GM20431 (cell line): ENCODE results near the gene ZNF646.

Source experiments
- in situ Hi-C: fragments of 300-500 bp; cut with MseI, MboI; formaldehyde crosslinking; loops from one replicate; pipeline ENCODE4 v1.15.0; 2020; ENCODE audit warnings: low sequenced_read_pairs; ENCODE audit not compliant: unreplicated experiment

ZNF646 gene

GRCh38 chr16:31081428-31082351 is 7.5 kb downstream of the ZNF646 start:
- in situ Hi-C loops = no loop called here

DNA sequence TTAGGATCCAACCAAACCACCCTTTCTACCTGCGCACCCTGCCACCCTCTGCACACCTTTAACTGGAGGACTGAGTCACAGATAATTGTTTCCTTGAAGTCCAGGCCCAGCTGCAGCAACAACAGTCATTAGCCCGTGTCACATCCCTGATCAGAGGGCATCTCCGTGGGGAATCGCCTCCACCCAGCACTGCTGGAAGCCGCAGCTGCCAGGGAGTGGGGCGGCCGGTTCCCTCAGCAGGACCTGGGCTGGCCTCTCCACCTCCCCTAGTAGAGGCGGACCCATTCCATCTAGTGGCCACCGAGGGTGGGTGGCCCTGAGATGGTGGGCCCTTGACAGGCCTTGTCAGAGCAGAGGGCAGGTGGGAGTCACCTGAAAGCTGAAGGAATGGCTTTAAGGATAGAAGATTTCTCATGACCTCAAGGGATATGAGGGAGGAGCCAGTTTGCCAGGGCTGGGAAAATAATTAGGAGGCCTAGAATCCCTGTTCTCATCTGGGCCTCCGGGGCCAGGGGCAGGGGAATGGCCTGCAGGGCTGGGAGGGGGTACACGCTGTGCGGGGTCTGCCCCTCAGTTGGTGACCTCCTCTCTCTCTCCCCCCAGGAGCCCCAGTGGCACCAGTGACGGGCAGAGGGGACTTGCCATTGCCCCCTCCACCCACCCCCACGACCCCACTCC is 8.3 kb downstream of the ZNF646 start:
- in situ Hi-C loops = no loop called here

DNA sequence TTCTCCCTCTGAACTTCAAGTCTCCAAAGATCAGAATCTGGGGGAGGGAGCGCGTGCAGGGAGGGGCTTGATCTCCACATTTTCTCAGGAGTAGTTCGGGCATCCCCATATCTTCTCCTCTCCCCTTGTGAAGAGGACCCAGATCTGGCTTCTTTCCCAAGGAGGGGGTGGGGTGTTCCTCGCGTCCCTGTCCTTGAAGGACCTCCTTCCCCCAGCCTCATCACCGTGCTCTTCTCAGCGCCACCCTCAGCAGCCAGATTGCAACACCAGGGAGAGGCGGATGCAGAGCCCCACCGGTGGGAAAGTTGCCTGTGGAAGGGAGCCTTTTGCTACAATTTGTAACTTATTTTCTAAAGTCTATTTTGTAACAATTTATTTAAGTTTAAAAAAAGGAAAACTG is 8.9 kb downstream of the ZNF646 start:
- in situ Hi-C loops = no loop called here

GRCh38 chr16:31083556-31083955 is 9.3 kb downstream of the ZNF646 start:
- in situ Hi-C loops = no loop called here

GRCh38 chr16:31083981-31084380 is 9.8 kb downstream of the ZNF646 start:
- in situ Hi-C loops = no loop called here

DNA sequence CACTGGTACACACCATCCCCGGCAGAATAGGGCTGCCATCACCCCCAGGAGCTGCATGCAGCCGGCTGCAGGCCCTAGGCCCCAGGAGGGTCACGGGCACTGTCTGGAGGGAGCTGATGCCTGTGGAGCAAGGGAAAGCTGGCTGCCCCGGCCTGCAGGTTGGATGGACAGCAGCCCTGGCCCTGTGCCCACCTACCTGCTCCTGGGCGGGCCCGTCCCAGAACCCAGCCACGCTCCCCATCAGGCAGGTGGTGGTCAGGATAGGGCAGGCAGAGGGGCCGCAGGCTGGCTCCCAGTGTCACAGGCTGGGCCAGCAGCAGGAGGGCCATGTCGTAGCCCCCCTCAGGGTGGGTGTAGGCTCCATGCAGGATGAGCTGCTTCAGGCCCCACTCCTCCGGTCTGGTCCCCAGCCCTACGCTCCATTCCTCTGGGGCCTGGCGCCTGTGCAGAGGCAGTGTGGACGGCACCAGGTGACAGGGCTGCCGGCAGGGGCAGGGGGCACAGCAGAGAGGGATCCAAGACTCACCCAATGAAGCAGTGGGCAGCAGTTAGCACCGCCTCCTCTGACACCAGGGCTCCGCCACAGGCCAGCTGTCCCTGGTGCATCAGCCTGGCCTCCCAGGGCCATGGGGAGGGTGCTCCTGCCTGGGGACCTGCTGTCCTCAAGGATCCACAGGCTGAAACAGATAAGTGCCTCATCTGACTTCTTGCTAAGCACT is 10.5 kb downstream of the ZNF646 start:
- in situ Hi-C loops = no loop called here

DNA sequence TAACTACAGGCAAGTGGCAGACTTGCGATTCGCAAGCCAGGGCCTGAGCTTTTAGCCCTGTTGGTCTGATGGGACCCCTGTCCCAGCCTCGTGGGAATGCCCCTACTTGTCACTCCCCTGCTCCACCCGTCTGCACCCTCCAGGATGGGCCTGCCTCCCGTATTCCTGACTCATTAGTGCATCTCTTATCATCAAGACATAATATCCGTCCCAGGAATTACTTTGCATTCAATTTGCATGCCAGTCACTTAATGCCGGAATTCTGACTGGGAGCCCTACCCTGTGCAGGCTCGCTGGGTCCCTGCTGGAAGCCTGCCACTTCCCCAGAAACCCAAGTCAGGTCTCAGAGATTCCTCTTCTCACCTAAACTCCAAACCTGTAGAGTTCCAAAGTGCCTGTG is 11.2 kb downstream of the ZNF646 start:
- in situ Hi-C loops = no loop called here

DNA sequence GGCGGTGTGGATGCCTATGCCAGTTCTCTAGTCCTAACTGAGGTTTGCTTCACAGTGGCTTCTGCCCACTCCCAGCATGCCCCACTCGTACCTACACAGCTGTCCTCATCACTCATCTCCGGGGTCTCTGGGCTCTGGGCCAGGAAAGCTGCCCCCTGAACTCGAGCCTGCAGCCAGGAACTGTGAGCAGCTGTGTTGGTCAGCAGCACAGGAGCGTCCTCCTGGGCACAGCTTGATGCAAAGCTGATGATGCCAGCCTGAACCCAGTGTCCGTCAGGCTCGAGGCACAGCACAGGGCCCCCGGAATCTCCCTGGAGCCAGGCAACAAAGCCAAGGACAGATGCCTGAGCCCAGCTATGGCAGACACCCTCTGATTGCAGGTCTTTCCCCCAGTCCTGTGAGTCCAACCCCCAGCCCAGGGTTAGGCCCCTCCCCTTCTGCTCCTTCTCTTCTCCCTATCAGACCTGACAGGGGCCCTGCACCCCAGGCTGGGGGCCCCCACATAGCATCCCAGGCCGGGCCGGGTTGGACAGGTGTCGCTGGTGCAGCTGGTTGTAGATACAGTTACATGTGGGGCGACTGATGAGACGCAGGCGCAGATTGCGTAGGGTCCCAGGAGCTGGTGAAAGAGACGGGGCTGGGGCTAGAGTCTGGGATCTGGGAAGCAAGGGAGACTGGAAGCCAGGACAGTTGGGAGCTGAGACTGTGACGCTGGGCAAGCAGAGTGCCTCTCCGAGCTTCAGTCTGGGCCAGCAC is 11.8 kb downstream of the ZNF646 start:
- in situ Hi-C loops = no loop called here

GRCh38 chr16:31086629-31086906 is 12.3 kb downstream of the ZNF646 start:
- in situ Hi-C loops = no loop called here

GRCh38 chr16:31087481-31087880 is 13.3 kb downstream of the ZNF646 start:
- in situ Hi-C loops = no loop called here

- in situ Hi-C loops = no loop called here
These were observed 13.7 kb downstream of the ZNF646 start for GRCh38 chr16:31087971-31088370.

GRCh38 chr16:31088459-31089183 is 14.4 kb downstream of the ZNF646 start, which contains the start of gene PRSS53:
PRSS53 (minus strand) TSS chr16:31088943; CDS start chr16:31088809, 134 bp downstream.
- in situ Hi-C loops = no loop called here

- in situ Hi-C loops = no loop called here
These were observed 15.0 kb downstream of the ZNF646 start for GRCh38 chr16:31089199-31089598.

DNA sequence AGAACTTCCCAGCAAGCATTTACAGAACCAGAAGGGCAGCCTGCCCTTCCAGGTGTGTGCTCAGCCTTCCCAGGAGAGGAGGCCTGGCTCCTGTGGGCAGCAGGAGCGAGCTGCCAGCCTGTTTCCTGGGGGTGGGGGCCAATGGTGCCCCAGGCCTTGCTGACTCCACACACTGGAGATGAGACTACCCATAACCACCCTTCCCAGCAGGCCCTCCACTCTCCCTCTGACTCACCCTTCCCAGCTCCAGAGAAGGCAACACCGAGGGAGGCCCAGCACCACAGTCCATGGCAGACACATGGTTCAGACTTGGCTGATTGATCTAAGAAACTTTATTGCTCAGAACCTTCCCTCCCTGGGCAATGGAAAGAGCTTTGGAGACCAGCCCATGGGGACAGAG is 16.3 kb downstream of the ZNF646 start:
- in situ Hi-C loops = no loop called here

- in situ Hi-C loops = no loop called here
These were observed 18.1 kb downstream of the ZNF646 start for GRCh38 chr16:31092330-31092729.

GRCh38 chr16:31093132-31093703 is 19.0 kb downstream of the ZNF646 start:
- in situ Hi-C loops = no loop called here

GRCh38 chr16:31094088-31094423 is 19.8 kb downstream of the ZNF646 start:
- in situ Hi-C loops = no loop called here

DNA sequence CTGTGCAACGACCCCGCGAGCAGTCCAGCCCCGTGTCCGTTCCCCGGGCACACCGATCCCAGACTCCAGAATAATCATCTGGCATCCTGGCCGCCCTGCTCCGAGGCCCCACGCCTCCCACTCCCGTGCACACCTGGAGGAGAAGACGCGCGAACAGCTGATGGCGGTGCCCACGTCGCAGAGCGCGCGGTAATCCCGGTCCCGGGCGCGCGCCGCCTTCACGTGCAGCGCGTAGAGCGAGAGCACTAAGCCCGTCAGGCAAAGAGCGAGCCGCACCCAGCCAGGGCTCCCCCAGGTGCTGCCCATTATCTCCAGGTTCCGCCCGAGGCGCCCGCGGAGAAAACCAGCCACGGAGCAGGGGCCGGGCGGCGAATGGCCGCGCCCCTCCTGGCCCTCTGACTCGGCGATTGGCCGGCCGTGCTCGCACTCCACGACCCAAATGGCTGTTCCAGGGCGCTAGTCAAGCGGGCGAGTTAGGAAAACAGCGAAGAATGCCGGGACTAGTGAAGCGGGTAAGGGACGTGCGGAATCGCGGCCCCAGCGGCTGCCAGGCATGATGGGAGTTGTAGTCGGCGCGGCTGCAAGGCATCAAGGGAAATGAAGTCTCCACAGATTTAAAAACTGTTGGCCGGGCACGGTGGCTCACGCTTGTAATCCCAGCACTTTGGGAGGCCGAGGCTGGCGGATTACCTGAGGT is 20.4 kb downstream of the ZNF646 start, which contains the start of gene VKORC1:
TSS of gene VKORC1 (minus strand) at position 374 of the 697 bp plus-strand sequence. CDS start at position 306, 68 bp downstream.
- in situ Hi-C loops = no loop called here
